Measurements from ENCODE around the gene IPO13.

The IPO13 gene

DNA sequence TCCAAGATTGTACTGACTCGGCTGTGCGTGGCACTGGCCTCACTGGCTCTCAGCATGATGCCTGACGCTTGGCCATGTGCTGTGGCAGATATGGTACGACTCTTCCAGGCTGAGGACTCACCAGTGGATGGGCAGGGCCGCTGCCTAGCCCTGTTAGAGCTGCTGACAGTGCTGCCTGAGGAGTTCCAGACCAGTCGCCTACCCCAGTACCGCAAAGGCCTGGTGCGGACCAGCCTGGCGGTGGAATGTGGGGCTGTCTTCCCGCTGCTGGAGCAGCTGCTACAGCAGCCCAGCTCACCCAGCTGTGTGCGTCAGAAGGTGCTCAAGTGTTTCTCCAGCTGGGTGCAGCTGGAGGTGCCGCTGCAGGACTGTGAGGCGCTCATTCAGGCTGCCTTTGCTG, 2.9 kb downstream of the IPO13 start:
- in situ Hi-C loops (cut with HindIII; ENCODE audit: low sequenced_read_pairs) = loop anchor here (5.0 kb wide), 1 partner anchor 187 kb away; no protein-coding TSS in a partner anchor

DNA sequence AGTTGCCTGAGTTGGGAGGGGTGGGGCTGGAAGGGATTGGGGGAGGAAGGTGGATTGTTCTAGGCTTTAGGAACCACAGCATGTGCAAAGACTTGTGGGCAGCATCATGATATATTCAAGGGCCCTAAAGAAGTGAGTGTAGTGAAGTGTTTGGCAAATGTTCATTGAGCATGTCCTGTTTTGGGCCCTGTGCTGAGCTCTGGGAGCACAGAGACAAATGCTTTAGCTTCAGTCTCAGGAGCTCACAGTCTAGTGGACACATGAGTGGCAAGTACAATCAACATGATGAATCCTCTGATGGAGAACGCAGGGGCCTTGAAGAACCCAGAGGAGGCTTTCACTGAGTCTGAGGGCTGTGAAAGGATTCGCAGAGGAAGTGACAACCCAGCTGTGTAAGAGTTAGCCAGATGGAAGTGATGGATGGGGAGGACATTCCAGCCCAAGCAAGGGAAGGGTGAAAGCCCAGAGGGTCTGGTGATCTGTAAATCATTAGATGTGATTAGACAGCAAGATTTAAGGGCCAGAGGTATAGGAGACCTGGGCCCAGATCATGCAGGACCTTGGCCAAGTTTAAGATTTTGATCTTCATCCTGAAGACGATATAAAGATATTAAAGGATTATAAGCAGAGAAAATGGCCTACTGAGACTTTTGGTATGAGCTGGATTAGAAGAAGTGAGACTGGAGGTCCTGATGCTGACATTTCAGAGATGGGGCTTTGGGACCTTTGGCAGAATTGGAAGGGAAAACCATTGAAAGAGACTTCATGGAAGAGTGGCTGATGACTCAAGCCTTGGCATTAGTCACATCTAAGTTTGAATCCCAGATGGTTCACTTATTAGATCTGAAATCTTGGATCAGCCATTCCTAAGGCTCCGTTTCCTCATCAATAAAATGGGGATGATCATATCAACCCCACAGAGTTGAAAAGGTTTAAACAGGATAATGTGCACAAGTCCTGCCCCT, 4.6 kb downstream of the IPO13 start:
- in situ Hi-C loops (cut with HindIII; ENCODE audit: low sequenced_read_pairs) = loop anchor here (5.0 kb wide), 1 partner anchor 189 kb away; no protein-coding TSS in a partner anchor

DNA sequence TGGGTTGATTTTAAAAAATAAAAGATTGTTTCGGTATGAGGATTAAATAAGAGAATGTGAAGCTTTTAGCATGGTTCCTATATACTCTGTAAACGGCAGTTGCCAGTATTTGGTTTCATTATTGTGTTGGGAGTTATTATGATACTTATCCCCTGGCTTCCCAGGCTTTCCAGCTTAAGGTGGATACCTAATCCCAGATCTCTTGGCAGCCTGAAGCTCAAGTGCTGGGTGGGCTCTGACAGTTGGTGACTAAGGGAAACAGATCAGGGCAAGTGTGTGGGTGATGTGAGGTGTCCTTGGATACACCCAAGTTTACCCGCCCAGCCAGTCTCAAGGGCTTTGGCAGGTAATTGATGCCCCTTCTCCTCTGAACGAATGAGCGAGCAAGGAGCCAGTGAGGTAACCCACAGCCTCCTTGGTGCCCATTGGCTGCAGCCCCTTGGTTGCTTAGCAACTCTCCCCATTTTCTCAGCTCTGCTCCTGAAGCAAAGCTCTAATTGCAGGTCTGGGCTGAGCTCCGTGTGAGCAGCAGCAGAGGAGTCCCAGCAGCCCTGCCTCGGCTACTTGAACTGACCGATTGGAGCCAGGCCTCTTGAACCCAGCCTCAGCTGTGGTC, 6.1 kb downstream of the IPO13 start:
- in situ Hi-C loops (cut with HindIII; ENCODE audit: low sequenced_read_pairs) = loop anchor here (5.0 kb wide), 1 partner anchor 191 kb away; no protein-coding TSS in a partner anchor

DNA sequence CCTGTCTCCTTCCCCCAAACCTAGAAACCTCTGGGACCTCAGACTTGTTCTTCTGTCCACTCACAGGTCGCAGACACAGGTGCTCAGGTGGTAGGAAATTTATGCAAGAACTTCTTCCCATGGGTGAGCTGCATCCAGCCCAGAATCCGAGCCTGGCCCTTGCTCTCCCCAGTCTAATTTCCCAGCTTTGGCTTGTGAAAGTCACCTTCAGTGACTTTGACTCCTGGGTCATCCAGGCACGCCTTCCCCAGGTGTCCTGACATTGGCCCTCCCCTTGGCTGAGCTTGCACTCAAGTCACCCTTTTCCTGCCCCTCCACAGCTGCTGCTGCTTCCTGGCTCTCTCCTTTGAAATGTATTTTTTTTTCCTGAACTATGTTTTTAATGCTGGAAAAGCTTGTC, 6.6 kb downstream of the IPO13 start:
- in situ Hi-C loops (cut with HindIII; ENCODE audit: low sequenced_read_pairs) = loop anchor here (5.0 kb wide), 1 partner anchor 191 kb away; no protein-coding TSS in a partner anchor

DNA sequence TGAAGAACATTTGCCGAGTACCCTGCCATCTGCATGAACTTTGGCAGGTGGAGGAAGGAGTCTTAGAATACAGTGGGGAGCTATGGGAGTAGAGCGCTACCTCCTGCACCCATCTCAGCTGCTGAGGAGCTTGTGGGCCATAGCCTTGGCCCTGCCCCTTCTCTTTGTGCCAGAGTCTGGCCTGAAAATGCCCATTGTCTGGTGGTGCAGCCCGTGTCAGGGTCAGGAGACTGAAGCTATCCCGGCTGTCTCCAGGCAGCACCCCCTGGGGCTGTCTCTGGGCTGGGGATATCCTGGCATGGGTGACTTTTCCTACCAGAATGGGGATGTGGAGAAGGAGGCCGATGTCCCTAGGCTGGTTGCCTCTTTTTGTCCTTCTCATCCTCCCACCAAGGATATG, 7.3 kb downstream of the IPO13 start:
- in situ Hi-C loops (cut with HindIII; ENCODE audit: low sequenced_read_pairs) = loop anchor here (5.0 kb wide), 1 partner anchor 192 kb away; no protein-coding TSS in a partner anchor

DNA sequence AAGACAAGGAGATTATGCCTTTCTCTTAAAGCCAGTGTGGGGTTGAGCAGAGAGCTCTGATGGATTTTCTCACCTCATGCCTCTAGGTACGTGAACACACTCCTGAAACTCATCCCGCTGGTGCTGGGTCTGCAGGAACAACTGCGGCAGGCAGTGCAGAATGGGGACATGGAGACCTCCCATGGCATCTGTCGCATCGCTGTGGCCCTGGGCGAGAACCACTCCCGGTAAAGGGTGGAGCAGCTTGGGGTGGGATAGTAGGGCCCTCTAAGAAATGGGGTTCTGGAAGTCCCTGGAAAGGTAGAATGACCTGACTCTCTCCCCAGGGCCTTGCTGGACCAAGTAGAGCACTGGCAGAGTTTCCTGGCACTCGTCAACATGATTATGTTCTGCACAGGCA, 9.5 kb downstream of the IPO13 start:
- in situ Hi-C loops (cut with HindIII; ENCODE audit: low sequenced_read_pairs) = no loop called here

DNA sequence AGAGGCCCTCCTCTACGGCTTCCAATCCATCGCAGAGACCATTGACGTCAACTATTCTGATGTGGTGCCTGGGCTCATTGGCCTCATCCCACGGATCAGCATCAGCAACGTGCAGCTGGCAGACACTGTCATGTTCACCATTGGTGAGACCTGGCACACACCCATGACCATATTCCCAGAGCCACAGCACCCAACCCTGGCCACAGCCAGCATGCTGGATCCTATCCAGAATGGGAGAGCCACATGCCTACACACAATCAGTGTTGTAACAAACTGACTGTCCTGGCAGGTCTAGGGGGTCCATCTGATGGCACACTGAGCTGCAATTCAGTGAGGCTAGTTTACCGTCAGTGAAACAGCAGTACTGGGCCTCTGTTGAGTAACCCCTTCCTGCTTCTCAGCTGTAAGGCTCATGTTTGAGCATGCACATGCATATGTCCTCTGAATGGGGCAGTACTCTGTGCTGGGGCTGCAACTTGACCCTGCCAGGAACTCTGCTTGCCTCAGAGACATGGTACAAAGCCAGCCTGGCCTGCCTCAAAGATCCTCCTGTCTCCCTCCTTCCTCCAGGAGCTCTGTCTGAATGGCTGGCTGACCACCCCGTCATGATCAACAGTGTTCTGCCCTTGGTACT, 10.8 kb downstream of the IPO13 start:
- in situ Hi-C loops (cut with HindIII; ENCODE audit: low sequenced_read_pairs) = no loop called here

DNA sequence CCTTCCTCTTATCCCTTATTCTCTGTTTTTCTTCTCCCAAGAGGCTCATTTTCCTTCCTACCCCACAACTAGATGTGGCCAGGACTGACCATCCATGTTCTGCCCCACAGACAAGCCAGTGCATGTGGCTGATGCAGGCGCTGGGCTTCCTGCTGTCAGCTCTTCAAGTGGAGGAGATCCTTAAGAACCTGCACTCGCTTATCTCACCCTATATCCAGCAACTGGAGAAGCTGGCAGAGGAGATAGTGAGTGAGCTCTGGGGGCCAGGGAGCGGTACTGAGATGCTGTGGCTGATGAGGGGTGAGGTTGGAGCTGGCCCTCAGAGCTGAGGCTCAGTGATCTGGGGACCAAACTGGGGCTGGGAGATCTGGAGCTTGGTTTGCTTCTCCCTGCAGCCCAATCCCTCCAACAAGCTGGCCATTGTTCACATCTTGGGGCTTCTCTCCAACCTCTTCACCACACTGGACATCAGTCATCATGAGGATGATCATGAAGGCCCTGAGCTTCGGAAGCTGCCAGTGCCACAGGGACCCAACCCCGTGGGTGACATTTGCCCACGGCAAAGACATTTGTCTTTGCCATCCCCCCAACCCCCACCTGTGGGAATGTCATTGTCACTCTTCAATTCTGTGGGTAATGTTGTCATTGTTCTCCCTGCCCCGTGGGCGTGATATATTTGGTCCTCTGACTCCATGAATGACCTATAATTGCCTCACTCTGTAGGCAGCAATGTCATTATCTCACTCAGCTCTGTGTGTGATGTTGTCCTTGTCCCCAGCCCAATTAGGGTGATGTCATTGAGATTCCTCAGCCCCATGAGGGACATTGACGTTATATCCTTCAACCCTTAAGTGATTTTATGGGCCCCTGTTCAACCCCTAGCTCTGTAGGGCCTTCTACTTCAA, 11.9 kb downstream of the IPO13 start:
- in situ Hi-C loops (cut with HindIII; ENCODE audit: low sequenced_read_pairs) = no loop called here

DNA sequence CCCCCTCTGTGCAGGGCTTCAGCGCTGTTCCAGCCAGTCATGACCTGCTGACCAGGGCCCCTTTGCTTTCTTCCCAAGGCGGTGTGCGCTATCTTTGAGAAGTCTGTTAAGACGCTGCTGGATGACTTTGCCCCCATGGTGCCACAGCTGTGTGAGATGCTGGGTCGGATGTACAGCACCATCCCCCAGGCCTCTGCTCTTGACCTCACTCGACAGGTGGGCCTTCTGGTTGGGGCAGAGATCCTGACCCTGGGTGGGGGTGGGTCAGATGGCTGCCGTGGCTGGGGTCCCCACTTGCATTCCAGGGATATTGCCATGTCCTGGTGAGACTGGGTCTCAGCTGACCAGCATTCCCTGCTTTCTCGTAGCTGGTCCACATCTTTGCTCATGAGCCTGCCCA, 14.0 kb downstream of the IPO13 start:
- in situ Hi-C loops (cut with HindIII; ENCODE audit: low sequenced_read_pairs) = no loop called here

DNA sequence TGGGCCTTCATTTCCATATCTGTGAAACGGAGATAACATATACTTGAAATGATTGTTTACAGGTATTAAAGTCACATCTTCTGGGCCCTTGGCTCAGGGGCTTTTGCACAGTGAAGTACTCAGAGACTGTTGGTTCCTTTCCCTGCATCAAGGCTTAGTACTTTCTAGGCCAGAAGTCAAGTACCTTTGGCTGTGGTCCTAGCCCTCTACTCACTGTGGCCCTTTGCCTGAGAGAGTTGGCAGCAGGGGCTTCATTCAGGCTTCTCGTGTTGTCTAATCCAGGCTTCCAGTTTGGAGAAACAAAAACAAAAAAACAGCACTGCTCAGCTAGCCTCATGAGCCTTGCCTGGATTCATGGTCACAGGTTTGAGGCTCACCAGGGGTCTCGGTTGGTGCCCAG, 14.9 kb downstream of the IPO13 start:
- in situ Hi-C loops (cut with HindIII; ENCODE audit: low sequenced_read_pairs) = no loop called here

DNA sequence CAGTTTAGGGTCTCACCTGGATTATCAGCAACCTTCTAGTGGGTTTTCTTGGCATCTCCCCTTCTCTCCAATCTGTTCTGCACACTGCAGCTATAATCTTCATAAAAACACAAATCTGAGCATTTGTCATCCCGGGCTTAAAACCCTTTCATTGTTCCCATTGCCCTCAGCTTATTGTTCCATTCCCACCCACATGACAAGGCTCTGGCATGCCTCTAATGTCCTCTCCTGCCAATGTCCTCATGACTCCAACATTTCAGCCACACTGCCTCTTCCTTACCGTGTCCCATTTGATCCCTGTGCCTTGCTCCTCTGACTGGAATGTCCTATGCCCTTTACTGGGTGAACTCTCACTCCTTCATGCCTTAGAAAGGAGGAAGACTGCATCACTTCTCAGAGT, 15.6 kb downstream of the IPO13 start:
- in situ Hi-C loops (cut with HindIII; ENCODE audit: low sequenced_read_pairs) = no loop called here

DNA sequence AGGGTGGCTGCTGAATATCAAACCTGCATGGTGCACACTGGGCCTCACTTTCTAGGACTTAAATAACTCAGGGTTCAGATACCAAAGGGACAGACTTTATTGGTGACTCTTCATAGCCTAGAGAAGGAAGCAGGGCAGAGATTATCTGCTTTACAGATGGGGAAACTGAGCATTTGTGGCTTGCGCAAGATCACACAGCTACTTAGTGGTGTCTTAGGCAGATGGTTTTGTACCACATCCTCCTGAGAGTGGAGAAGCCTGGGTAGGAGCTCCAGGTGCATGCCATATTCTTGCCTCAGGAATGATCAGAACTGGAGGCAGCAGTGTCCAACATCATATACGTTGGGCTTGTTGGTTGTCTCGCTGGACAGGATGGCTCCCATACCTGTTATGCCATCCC, 16.3 kb downstream of the IPO13 start:
- in situ Hi-C loops (cut with HindIII; ENCODE audit: low sequenced_read_pairs) = no loop called here

DNA sequence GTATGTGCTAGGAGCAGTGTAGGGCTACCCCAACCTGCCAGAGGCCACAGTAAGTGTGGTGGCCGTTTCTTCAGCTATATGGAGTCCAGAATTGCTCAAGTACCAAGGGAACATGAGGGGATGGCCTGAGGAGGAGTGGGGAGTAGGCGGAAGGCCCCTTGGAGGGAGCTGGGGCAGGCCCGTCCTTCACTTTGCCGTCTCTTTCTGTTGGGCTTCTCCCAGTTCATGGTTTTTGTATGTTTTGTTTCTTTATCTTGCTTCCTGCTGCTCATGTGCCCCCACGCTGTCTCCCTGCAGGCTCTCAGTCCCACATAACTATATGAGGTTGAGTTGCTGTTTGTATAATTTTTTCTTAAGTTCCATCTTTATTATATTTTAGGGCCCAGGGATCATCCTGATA, 17.1 kb downstream of the IPO13 start:
- in situ Hi-C loops (cut with HindIII; ENCODE audit: low sequenced_read_pairs) = no loop called here

DNA sequence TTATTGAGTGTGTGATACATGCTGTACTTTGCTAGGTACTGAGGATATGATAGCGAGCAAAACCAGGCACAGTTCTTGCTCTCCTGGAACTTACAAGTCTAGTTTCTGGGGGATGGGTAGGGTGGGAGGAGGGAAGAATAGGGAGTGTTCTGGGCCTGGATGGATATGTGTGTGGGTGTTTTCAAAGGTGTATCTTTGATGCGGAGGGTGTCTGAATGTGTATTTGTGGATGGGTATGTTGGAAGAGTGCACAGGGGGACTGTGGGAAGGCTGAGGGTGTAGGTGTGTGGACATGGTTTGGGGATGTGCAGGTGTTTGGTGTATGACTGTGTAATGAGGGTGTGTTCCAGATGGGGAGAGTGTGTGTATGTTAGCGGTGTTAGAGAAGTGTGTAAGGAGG, 18.6 kb downstream of the IPO13 start:
- in situ Hi-C loops (cut with HindIII; ENCODE audit: low sequenced_read_pairs) = no loop called here

DNA sequence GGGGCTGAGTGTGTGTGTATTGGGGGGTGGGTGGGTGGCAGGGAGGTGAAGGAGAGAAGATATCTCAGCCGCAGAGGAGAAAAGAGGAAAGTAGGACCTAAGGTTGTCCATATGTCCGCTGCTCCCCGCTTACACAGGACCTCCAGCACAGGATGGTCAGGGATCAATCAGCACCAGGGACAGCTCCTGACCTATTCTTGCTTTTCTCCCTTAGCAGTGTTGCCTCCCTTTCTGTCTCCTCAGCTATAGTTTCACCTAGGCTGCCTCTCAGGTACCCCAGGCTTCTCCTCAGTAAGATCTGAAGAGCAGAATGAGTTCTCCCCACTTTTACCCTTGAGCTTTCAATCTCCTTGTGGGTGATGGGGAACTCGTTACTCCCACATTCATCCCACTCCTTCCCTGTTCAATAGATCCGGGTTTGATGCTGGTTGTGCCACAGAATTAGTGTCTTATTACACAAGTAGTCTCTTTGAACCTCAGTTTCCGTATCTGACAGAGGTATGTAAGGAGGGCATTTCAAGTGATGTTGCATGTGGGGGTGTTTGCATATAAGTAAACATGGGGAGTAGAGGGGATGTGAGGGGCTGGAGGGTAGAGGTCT, 21.7 kb downstream of the IPO13 start:
- in situ Hi-C loops (cut with HindIII; ENCODE audit: low sequenced_read_pairs) = no loop called here

DNA sequence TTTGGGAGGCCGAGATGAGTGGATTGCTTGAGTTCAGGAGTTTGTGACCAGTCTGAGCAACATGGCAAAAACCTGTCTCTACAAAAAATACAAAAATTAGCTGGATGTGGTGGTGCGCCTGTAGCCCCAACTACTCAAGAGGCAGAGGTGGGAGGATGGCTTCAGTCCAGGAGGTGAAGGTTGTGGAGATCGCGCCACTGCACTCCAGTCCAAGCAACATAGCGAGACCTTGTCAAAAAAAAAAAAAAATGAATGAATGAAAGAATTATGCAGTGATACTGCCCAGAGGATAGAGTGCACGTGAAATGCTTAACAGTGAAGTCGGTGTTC, 22.6 kb downstream of the IPO13 start:
- in situ Hi-C loops (cut with HindIII; ENCODE audit: low sequenced_read_pairs) = no loop called here

DNA sequence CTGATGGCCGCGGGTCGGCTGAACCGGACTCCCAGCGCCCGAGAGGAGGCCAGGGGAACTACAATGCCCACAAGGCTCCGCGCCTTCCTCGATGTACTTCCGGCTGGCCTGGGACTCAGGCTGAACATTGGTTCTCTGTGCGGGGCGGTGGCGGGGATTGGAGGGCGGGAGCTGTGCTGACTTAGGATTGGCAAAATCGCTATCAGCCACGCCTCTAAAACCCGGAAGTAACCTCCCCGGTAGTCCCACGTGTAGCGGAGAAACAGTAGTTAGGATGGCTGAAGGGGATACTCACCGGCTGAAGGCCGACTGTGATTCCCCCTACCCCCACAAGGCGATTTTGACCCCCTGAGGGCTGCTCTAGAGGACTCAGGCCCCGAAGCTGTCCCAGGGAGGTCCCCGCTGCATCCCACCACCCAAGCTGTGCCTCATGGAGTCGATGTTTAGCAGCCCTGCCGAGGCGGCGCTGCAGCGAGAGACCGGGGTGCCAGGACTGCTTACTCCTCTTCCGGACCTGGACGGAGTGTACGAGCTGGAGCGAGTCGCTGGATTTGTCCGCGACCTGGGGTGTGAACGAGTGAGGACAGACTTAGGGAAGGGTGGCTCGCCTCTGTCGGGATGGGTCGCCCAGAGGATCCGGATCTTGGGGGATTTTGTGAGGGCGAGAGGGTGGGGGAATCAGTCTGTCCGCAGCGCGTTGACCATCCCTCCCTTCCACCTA, 23.2 kb downstream of the IPO13 start, which contains the start of gene DPH2:
Gene DPH2, plus strand, starts transcription at position 265 of the 721 bp plus-strand sequence. Its CDS starts 166 bp downstream, at position 431.
- in situ Hi-C loops (cut with HindIII; ENCODE audit: low sequenced_read_pairs) = loop anchor here (5.0 kb wide), 1 partner anchor 203 kb away; no protein-coding TSS in a partner anchor

DNA sequence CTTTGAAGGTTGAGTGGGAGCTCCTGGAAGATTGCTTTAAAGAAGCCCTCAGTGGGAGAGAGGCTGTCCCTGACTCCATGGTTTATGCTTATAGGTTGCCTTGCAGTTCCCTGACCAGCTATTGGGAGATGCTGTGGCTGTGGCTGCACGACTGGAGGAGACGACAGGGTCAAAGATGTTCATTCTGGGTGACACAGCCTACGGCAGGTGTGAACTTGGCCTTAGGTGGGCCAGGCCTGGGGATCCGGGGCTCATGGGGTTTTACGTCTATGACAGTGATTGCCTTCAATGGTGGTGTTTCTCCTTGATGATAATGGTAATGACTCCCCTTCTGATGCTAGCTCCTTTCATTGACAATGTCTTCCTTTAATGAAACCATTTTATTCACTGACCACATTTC, 23.8 kb downstream of the IPO13 start:
- in situ Hi-C loops (cut with HindIII; ENCODE audit: low sequenced_read_pairs) = loop anchor here (5.0 kb wide), 1 partner anchor 203 kb away; no protein-coding TSS in a partner anchor

DNA sequence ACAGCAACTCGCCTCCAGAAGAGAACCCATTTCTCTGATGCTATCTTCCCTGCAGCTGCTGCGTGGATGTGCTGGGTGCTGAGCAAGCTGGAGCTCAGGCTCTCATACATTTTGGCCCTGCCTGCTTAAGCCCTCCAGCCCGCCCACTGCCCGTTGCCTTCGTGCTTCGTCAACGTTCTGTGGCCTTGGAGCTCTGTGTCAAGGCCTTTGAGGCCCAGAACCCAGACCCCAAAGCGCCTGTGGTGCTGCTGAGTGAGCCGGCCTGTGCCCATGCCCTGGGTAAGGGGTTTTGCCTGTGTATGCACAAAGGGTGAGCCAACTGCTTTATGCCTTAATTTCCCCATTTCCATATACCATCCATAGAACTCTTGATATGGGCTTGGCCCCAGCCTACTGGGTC, 24.2 kb downstream of the IPO13 start:
- in situ Hi-C loops (cut with HindIII; ENCODE audit: low sequenced_read_pairs) = loop anchor here (5.0 kb wide), 1 partner anchor 204 kb away; no protein-coding TSS in a partner anchor

Data from DLD1 (cell line).